ENCODE results near the gene OR1I1.
"Not testable (repeated sequence)": the region's sequence is repeated elsewhere in the genome, so short reads cannot be mapped to it uniquely, and the experiment has no call there.

The OR1I1 gene

GRCh38 chr19:15081911-15082310 lies at the start of gene OR1I1:
Gene OR1I1, plus strand, starts transcription at chr19:15082211. Its CDS starts 4,855 bp downstream, at chr19:15087066.
- no peak for DNase-seq (ENCODE audit: low spot score)

GRCh38 chr19:15035795-15036311 lies 46.2 kb upstream of the OR1I1 start:
- DNase-seq (ENCODE audit: low spot score), result no peak

GRCh38 chr19:15037586-15037985 lies 44.4 kb upstream of the OR1I1 start:
- no peak for DNase-seq (ENCODE audit: low spot score)

GRCh38 chr19:15038294-15038693 lies 43.7 kb upstream of the OR1I1 start:
- DNase-seq (ENCODE audit: low spot score), result no peak

- DNase-seq (ENCODE audit: low spot score), result no peak
Observed at GRCh38 chr19:15042003-15042402, 40.0 kb upstream of the OR1I1 start.

- DNase-seq (ENCODE audit: low spot score), result no peak
Observed at GRCh38 chr19:15042826-15043225, 39.2 kb upstream of the OR1I1 start.

- DNase-seq (ENCODE audit: low spot score), result no peak
Observed at GRCh38 chr19:15045506-15045905, 36.5 kb upstream of the OR1I1 start.

GRCh38 chr19:15047680-15048079 lies 34.3 kb upstream of the OR1I1 start:
- no peak for DNase-seq (ENCODE audit: low spot score)

- no peak for DNase-seq (ENCODE audit: low spot score)
Observed at GRCh38 chr19:15048128-15048527, 33.9 kb upstream of the OR1I1 start.

GRCh38 chr19:15048885-15049541 lies 33.0 kb upstream of the OR1I1 start, which contains the start of gene CASP14:
Gene CASP14, plus strand, starts transcription at chr19:15049480. Its CDS starts 2,772 bp downstream, at chr19:15052252.
- DNase-seq (ENCODE audit: low spot score), result no peak

GRCh38 chr19:15050639-15051038 lies 31.4 kb upstream of the OR1I1 start:
- no peak for DNase-seq (ENCODE audit: low spot score)

- no peak for DNase-seq (ENCODE audit: low spot score)
Observed at GRCh38 chr19:15062036-15062435, 20.0 kb upstream of the OR1I1 start.

- DNase-seq (ENCODE audit: low spot score), result not testable (repeated sequence)
Observed at GRCh38 chr19:15070386-15070785, 11.6 kb upstream of the OR1I1 start.

- no peak for DNase-seq (ENCODE audit: low spot score)
Observed at GRCh38 chr19:15072930-15073647, 8.9 kb upstream of the OR1I1 start.

- DNase-seq (ENCODE audit: low spot score), result no peak
Observed at GRCh38 chr19:15074371-15074770, 7.6 kb upstream of the OR1I1 start.

GRCh38 chr19:15075806-15076205 lies 6.2 kb upstream of the OR1I1 start:
- no peak for DNase-seq (ENCODE audit: low spot score)

- not testable (repeated sequence) for DNase-seq (ENCODE audit: low spot score)
Observed at GRCh38 chr19:15080002-15080401, 2.0 kb upstream of the OR1I1 start.

GRCh38 chr19:15087182-15087581 lies 5.2 kb downstream of the OR1I1 start:
- DNase-seq (ENCODE audit: low spot score), result no peak

GRCh38 chr19:15091918-15092753 lies 10.1 kb downstream of the OR1I1 start:
- no peak for DNase-seq (ENCODE audit: low spot score)

- DNase-seq (ENCODE audit: low spot score), result no peak
Observed at GRCh38 chr19:15093001-15093400, 11.0 kb downstream of the OR1I1 start.

- no peak for DNase-seq (ENCODE audit: low spot score)
Observed at GRCh38 chr19:15096223-15096622, 14.2 kb downstream of the OR1I1 start.

- DNase-seq (ENCODE audit: low spot score), result not testable (repeated sequence)
Observed at GRCh38 chr19:15097980-15098379, 16.0 kb downstream of the OR1I1 start.

Measured in HuH-7 (cell line).